GM12892 (cell line): ENCODE results near the gene SORCS2.

Experiments used
- POLR2A ChIP-seq: IDR thresholded peaks from 2 replicates; pipeline ENCODE4 v1.6.1; 2011; ENCODE audit warnings: low read depth, low read length, control low read depth
- TAF1 ChIP-seq: IDR thresholded peaks from 2 replicates; pipeline ENCODE4 v1.6.1; 2011; ENCODE audit warnings: low read depth, mild to moderate bottlenecking, control low read depth, low read length, borderline replicate concordance

GRCh38 chr4:7159923-7160322 is 32.4 kb upstream of the SORCS2 start:
- TF ChIP-seq TAF1 (no peak), POLR2A (no peak)
